HCEC 1CT (cell line): ENCODE measurements around the gene ISLR2.
"Not testable (repeated sequence)": the region's sequence is repeated elsewhere in the genome, so short reads cannot be mapped to it uniquely, and the experiment has no call there.

Experiments
- DNase-seq: peaks from one replicate; pipeline ENCODE4 v3.0.0-alpha.2; 2017

The ISLR2 gene

DNA sequence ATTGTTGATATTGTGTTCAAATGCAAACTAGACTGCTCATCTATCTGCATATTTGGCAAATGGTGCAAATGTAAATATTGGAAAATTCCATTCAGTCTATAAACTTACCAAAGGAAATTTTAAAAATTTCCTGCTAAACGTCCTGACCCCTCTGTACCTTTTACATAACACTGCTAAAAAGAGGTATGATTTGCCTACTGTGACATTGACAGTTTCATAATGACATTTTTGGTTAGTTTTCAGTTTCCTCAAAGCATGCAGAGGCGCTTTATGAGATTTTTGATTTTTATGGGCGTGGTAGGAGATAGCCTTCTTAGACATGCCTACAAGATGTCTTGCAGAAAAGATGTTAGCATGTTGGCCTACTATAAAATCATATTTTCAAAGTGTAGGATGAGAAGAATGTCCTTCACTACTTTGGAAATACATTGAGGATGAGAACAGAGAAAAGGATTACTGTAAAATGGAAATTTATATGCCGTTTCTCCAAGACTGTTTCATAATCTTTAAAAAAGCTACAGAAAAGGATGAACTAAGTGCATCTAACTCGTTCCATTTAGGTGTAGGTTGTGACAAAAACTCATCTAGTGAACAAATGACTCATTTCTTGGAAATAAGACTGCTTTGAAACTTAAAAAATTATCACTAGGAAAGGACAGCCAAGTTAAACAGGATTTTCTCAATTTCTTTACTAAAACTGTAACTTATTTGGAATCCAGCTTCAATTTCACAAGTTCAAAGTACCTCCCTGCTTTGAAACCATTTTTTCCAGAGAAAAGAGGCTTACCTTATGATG lies 28.7 kb downstream of the ISLR2 start:
- DNase-seq: no peak

DNA sequence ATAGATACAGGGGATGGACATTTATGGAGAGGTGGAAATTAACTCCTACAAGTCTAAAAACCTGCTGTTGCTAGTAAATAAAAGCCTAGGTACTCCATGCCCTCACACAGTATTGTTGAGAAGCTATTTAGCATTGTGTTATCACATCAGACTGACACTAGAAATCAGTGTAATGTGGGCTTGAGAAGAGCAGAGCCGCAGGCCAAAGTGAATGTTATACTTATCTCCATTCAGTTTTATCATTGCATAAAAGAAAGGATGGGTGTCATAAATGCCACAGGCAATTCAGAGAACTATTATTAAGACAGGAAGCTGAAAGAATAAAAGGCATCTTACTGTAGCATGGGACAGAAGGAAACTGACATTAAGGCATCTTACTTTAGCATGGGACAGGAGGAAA lies 29.4 kb downstream of the ISLR2 start:
- DNase-seq: no peak

DNA sequence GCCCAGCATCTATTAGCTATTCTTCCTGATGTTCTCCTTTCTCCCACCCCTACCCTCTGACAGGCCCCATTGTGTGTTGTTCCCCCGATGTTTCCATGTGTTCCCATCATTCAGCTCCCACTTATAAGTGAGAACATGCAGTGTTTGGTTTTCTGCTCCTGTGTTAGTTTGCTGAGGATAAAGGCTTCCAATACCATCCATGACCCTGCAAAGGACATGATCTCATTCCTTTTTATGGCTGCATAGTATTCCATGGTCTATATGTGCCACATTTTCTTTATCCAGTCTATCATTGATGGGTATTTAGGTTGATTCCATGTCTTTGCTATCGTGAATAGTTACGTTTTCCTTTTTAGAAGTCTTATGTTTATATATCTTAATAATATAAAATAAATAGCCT lies 30.0 kb downstream of the ISLR2 start:
- DNase-seq: not testable (repeated sequence)

- DNase-seq: not testable (repeated sequence)
Measured at GRCh38 chr15:74162195-74162536, 31.8 kb downstream of the ISLR2 start.

DNA sequence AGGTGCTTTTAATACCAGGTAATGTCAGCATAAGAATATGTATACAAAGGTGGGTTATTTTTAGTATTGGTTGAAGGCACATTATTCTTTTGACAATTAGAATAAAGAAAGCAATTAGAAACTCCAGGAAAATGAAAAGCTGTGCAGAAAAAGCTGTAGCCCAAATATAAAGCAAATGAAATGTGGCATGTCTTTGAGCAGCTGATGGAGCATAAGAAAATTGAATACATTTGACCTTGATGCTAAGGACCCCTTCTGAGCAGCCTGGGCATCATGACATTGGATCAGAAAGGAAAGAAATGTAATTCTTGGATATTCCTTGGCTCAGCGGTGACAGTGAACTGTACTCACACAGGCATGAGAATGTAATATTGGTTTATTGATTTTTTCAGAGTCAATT lies 35.1 kb downstream of the ISLR2 start:
- no peak for DNase-seq

DNA sequence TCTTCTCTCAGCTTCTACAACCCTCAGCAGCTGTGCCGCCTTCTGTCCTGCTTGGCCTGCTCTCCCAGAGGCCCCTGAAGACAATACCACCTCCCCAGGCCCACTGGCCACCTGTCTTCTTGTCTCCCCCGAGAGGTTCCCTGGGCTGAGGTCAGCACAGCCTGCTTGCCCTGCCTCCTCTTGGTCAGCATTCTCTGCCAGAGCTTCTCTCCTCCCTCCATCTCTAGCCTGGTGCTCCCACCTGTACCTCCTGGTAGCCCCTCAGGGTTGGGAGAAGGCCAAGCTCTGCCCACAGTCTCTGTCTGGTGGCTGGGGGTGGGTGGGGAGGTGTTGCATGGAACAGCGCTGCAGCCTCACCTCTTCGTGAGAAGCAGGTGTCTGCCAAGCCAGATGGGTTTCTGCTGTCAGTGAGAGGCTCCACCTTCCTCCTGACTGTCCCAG lies 37.5 kb downstream of the ISLR2 start:
- no peak for DNase-seq

GRCh38 chr15:74168711-74169126 lies 38.3 kb downstream of the ISLR2 start:
- no peak for DNase-seq

- DNase-seq: no peak
Measured at GRCh38 chr15:74170071-74170844, 39.9 kb downstream of the ISLR2 start.

DNA sequence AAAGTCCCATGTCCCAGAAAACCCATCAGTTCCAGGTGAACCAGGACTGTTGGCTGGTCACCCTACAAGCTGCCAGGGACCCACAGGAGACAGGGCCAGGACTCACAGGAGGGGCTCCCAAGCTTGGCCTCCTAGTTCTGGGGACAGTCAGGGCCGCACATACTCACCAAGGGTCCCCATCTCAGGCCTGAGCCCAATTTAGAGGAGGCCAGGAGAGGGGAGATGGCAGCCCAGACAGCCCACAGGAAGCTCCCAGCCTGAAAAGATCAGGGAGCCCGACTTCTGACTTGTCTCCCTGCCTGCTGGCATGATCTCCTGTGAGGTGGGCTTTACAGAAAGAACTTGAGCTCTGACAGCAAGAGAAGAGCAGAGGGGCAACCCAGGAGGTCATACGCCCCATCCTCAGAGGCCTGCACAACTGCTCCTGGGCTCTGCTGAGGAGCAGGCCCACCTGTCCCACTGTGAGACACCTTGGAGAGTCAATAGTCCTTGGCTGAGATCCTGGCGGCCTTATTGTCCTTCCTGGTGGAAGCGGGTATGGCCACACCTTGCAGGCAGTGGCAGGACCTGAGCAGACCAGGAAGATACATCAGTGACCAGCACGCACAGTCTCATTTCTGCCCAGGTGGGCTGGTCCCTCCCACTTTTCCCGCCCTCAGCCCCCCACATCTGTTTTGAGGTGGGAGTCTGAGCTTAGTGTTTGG lies 40.6 kb downstream of the ISLR2 start:
- DNase-seq: no peak

- DNase-seq: no peak
Measured at GRCh38 chr15:74171965-74172541, 41.7 kb downstream of the ISLR2 start.

DNA sequence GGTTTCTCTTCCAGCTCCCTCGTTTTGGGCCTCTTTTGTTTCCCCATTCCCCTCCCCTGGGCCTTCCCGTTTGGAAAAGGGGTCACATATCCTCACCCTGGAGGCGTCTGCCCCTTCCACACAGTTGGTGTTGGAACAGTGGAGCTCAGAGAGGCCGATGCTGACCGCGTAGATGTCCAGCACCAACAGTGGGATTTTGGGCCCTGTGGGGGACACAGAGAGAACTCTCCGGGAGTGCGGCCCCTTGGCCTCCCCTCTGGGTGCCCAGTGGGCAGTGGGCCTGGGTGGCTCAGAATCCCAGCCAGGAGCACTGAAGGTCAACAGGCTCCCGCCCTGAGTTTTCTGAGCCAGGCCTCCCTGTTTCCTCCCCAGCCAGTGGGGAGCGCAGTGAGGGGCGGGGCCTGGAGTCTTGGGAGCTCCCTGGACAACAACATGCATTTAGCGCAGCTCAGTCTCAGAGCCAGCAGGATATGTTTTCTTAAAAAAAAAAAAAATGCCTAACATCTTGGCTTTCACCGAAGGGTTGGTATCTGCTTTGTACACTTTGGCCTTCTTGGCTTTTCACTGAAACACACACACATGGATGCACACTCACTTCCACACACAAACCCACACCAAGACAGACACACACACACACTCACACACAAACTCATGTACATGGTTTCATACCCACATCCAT lies 42.5 kb downstream of the ISLR2 start:
- DNase-seq: no peak

- no peak for DNase-seq
Measured at GRCh38 chr15:74173380-74174218, 43.2 kb downstream of the ISLR2 start, which contains the start of gene ISLR. ISLR (plus strand) TSS chr15:74173710; CDS start chr15:74174859, 1,149 bp downstream.

DNA sequence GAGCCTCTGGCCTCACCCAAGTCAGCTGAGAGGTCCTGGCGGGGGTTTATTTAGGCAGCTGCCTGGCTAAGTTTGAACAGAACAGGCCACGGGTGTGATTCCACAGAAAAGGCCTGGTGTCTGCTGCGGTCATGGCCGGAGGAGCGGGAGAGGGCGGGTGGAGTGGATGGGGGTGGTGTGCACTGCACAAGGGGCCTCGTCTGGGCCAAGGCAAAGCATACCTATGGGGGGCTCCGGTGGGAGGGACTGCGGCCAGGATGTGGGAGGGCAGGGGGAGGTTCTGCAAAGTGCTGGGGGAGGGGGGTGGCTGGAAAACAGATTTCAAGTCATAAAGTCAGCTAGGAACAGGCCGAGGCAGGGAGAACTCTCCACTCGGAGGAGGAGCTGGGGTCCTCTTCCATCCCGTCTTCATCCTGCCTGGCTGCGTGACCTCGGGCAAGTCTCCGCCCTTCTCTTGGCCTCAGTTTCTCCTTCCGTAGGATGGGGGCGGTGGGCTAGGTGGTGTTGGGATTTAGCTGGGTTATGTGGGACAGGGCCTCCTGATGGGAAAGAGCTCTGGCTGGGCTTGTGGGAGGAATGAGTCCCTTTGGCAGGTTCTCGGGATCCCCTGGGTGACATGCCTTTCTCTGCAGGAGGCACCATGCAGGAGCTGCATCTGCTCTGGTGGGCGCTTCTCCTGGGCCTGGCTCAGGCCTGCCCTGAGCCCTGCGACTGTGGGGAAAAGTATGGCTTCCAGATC lies 44.0 kb downstream of the ISLR2 start:
- no peak for DNase-seq

DNA sequence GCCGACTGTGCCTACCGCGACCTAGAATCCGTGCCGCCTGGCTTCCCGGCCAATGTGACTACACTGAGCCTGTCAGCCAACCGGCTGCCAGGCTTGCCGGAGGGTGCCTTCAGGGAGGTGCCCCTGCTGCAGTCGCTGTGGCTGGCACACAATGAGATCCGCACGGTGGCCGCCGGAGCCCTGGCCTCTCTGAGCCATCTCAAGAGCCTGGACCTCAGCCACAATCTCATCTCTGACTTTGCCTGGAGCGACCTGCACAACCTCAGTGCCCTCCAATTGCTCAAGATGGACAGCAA lies 44.5 kb downstream of the ISLR2 start:
- no peak for DNase-seq

DNA sequence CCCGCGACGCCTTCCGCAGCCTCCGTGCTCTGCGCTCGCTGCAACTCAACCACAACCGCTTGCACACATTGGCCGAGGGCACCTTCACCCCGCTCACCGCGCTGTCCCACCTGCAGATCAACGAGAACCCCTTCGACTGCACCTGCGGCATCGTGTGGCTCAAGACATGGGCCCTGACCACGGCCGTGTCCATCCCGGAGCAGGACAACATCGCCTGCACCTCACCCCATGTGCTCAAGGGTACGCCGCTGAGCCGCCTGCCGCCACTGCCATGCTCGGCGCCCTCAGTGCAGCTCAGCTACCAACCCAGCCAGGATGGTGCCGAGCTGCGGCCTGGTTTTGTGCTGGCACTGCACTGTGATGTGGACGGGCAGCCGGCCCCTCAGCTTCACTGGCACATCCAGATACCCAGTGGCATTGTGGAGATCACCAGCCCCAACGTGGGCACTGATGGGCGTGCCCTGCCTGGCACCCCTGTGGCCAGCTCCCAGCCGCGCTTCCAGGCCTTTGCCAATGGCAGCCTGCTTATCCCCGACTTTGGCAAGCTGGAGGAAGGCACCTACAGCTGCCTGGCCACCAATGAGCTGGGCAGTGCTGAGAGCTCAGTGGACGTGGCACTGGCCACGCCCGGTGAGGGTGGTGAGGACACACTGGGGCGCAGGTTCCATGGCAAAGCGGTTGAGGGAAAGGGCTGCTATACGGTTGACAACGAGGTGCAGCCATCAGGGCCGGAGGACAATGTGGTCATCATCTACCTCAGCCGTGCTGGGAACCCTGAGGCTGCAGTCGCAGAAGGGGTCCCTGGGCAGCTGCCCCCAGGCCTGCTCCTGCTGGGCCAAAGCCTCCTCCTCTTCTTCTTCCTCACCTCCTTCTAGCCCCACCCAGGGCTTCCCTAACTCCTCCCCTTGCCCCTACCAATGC lies 45.1 kb downstream of the ISLR2 start:
- DNase-seq: no peak

- DNase-seq: no peak
Measured at GRCh38 chr15:74176262-74177214, 46.2 kb downstream of the ISLR2 start.

DNA sequence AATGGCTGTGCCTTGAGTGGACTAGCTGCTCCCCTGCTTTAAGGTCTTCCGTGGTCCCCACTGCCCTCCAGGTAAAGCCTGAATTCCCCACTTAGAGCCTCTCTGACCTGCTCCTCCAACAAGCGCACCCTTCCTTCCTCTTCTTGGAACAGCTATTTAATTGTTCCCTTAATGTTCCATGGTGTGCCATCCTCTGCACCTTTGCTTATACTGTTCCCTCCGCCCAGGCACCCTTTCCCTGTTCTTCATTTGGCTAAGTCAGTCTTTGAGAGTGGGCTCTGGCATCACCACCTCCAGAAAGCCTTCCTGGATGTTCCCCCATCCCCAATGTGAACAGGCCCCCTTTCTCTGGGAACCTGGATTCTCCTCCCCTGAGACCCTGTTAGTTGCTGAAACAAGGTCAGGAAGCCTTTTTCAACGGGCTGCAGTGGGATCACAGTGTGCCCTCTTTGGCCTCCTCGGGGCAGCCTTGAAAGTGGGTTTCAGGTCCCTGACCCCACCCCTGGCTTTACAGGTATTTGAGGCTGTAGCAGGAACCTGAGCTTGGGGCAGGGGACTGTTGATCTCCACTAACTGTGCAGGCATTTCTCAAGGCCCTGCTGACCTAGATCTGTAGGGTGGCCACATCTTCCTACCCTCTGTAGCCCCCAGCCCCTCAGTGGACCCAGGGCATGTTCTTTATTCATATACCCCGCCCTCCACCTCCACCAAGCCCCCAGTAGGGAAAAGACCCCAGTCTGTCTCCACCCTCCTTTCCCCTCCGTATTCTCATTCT lies 48.1 kb downstream of the ISLR2 start:
- DNase-seq: no peak
